Stomach smooth muscle (tissue), 2 donors: ENCODE results near the gene LMCD1.

ENCODE experiments used
- H3K27ac ChIP-seq: one replicate; pipeline ENCODE4 v1.7.0; 2013; ENCODE audit warnings: mild to moderate bottlenecking, low read length, inconsistent platforms
- H3K27me3 ChIP-seq, 2 donors: one replicate each; pipeline ENCODE4 v1.7.0; 2013; ENCODE audit warnings: low read length in 2 of 2; ENCODE audit not compliant: insufficient read depth in 2 of 2, control insufficient read depth in 1 of 2
- H3K36me3 ChIP-seq, 2 donors: one replicate each; pipeline ENCODE4 v1.7.0; 2013; ENCODE audit warnings: low read length in 2 of 2; ENCODE audit not compliant: control insufficient read depth in 2 of 2, insufficient read depth in 2 of 2
- H3K4me1 ChIP-seq: one replicate; pipeline ENCODE4 v1.7.0; 2013; ENCODE audit warnings: low read length; ENCODE audit not compliant: control insufficient read depth, insufficient read depth
- H3K4me3 ChIP-seq, 2 donors: one replicate each; pipeline ENCODE4 v1.7.0; 2013; ENCODE audit warnings: low read length in 2 of 2
- H3K9ac ChIP-seq, 2 donors: one replicate each; pipeline ENCODE4 v1.7.0; 2013; ENCODE audit warnings: low read length in 2 of 2, mild to moderate bottlenecking in 1 of 2
- H3K9me3 ChIP-seq, 2 donors: one replicate each; pipeline ENCODE4 v1.7.0; 2013; ENCODE audit warnings: low read length in 2 of 2; ENCODE audit not compliant: control insufficient read depth in 2 of 2
- donor health status: healthy.
- donor health status: Pancreatic carcinoma.

Gene LMCD1

GRCh38 chr3:8621872-8622271 is 120.2 kb downstream of the LMCD1 start:
- Histone ChIP-seq H3K4me3 (no peak overlapping the region), H3K27ac (no peak overlapping the region), H3K9me3 (peaks cover 0 to 18% of the 10 kb centered on the region in 2 donors), H3K4me1 (peaks cover 12% of the 10 kb centered on the region), H3K27me3 (no peaks in the 10 kb centered on the region), H3K9ac (no peak overlapping the region), H3K36me3 (no peaks in the 10 kb centered on the region)

- H3K9ac ChIP-seq = peak overlapping the region in 1 of 2 donors; percentile 36
- no peaks in the 10 kb centered on the region for H3K36me3 ChIP-seq
- H3K27ac ChIP-seq = no peak overlapping the region
- no peaks in the 10 kb centered on the region for H3K27me3 ChIP-seq
- peaks cover 0 to 12% of the 10 kb centered on the region in 2 donors for H3K9me3 ChIP-seq
- peak overlapping the region in 1 of 2 donors; percentile 57 for H3K4me3 ChIP-seq
- H3K4me1 ChIP-seq = peaks cover 12% of the 10 kb centered on the region
These were observed 121.5 kb downstream of the LMCD1 start for GRCh38 chr3:8622873-8623691.

- no peaks in the 10 kb centered on the region for H3K36me3 ChIP-seq
- H3K9me3 ChIP-seq = peaks cover 0 to 5% of the 10 kb centered on the region in 2 donors
- H3K27me3 ChIP-seq = no peaks in the 10 kb centered on the region
- no peak overlapping the region for H3K4me3 ChIP-seq
- no peak overlapping the region for H3K27ac ChIP-seq
- H3K9ac ChIP-seq = no peak overlapping the region
- H3K4me1 ChIP-seq = peaks cover 12% of the 10 kb centered on the region
These were observed 122.1 kb downstream of the LMCD1 start for GRCh38 chr3:8623741-8624140.
